GM12878 (cell line): Measurements from ENCODE around the gene SNRPB2.

Source experiments
- YY1 ChIP-seq: IDR thresholded peaks from 2 replicates; pipeline ENCODE4 v1.6.1; 2011; ENCODE audit warnings: low read depth, mild to moderate bottlenecking, low read length
- TF ChIP-seq, protein P1 (sequence below): IDR thresholded peaks from 2 replicates; pipeline ENCODE4 v1.6.1; 2011; ENCODE audit warnings: mild to moderate bottlenecking, low read depth, low read length, moderate library complexity; ENCODE audit not compliant: insufficient replicate concordance
- TF ChIP-seq, protein P2 (sequence below): IDR thresholded peaks from 2 replicates; pipeline ENCODE4 v1.6.1; 2011; ENCODE audit warnings: borderline replicate concordance, low read depth, mild to moderate bottlenecking, moderate library complexity, mixed read lengths, low read length; ENCODE audit not compliant: insufficient read depth; ENCODE audit errors: extremely low read length

DNA sequence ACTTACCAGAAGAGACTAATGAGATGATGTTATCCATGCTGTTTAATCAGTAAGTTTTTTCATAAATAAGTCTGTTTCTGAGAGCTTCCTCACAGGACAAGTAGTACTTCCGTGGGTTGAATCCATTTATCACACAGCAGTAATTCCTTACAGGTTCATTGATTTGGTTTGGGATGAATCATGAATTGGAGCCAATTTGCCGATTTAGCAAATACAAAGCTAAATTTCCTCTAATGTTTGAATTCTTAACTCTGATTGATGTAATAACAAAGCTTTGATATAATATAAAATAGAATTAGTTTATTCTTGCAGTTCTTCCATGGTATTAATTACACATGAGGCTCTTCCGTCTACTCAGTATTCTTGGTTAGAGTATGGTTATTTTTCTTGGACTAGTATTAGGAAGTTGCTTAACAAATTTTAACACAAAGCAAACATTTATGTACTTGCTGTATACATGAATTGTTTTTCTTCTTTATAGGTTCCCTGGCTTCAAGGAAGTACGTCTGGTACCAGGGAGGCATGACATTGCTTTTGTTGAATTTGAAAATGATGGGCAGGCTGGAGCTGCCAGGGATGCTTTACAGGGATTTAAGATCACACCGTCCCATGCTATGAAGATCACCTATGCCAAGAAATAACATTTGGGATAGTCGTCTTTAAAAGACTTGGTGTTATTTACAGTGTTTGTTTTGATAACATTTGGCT lies 10.7 kb downstream of the SNRPB2 start:
- TF ChIP-seq, protein P1, sequence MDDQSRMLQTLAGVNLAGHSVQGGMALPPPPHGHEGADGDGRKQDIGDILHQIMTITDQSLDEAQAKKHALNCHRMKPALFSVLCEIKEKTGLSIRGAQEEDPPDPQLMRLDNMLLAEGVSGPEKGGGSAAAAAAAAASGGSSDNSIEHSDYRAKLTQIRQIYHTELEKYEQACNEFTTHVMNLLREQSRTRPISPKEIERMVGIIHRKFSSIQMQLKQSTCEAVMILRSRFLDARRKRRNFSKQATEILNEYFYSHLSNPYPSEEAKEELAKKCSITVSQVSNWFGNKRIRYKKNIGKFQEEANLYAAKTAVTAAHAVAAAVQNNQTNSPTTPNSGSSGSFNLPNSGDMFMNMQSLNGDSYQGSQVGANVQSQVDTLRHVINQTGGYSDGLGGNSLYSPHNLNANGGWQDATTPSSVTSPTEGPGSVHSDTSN, result no peak
- no peak for TF ChIP-seq YY1
- TF ChIP-seq, protein P2, sequence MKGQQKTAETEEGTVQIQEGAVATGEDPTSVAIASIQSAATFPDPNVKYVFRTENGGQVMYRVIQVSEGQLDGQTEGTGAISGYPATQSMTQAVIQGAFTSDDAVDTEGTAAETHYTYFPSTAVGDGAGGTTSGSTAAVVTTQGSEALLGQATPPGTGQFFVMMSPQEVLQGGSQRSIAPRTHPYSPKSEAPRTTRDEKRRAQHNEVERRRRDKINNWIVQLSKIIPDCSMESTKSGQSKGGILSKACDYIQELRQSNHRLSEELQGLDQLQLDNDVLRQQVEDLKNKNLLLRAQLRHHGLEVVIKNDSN, result no peak
